C4-2B (cell line): ENCODE data around the gene NOS1.
"Not testable (repeated sequence)": the region's sequence is repeated elsewhere in the genome, so short reads cannot be mapped to it uniquely, and the experiment has no call there.

Experiments
- H3K27ac ChIP-seq: fragments of 450-650 bp; 2 replicates; pipeline ENCODE4 v1.5.1; 2017
- CTCF ChIP-seq: fragments of 450-650 bp; conservative IDR thresholded peaks from 2 replicates; pipeline ENCODE4 v1.5.1; 2017; ENCODE audit warnings: mild to moderate bottlenecking
- ZFX ChIP-seq: fragments of 450-650 bp; IDR thresholded peaks from 2 replicates; pipeline ENCODE4 v1.6.1; 2017

The NOS1 gene

DNA sequence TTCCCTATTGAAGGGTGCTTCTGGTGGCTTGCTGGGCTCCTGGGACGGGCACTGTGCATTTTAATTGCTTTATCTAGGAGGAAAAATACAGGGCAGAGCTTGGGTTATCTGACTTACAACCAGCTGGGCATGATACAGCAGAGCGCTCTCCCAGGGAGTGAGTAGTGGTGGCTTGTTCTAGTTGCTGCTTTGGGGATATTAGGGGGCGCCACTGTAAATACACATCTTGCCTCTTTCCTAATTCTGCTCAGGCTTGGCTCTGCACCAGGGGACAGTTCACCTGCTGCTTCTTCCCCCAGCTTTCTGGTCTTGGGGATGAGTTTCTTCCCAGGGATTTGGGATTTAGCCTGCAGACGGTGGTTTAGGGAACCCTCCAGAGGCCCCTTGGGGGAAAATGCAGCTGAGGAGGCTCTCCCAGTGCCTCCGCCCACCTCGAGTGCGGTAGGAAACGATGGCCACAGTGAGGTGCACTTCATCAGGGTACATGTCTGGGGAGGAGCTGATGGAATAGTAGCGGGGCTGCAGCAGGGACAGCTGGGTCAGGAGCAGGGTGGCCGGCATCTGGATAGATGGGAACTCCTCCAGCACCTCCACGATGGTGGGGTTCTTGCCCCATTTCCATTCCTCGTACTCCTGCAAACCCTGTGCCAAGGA, 134.3 kb downstream of the NOS1 start:
- no peak overlapping the region for H3K27ac ChIP-seq
- TF ChIP-seq CTCF (no peak), ZFX (no peak)

DNA sequence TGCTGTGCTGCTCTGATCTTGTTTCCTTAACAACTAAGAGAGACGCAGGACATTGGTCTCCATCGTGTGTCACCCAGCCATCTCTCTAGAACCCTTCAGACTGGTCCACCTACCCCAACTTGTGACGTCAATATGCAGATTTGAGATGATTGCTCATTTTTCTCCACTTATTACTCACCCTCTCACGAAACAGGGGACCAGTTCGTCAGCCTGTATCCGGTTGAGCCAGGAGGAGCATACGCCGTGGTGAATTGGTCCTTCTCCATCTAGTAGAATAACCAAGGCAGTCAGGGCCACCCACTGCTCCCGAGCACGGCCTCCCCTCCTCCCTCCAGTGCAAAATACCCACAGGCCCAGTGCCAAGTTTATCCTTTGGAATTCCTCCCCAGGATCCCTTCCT, 134.9 kb downstream of the NOS1 start:
- no peak overlapping the region for H3K27ac ChIP-seq
- no peak for TF ChIP-seq ZFX
- no peak for TF ChIP-seq CTCF

GRCh38 chr12:117225179-117225578, 136.2 kb downstream of the NOS1 start:
- TF ChIP-seq ZFX, result no peak
- no peak for TF ChIP-seq CTCF
- no peak overlapping the region for H3K27ac ChIP-seq

DNA sequence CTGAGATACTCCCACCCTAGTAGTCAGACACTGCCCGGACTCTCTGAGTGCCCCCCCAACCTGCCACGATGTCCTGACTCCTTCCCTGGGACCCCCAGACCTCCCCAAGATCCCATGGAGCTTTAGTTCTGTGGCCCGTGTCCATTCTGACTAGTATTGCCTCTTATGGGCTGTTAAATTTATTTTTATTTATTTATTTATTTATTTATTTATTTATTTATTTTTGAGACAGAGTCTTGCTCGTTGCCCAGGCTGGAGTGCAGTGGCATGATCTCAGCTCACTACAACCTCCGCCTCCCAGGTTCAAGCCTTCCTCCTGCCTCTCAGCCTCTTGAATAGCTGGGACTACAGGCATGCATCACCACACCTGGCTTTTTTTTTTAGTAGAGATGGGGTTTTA, 140.5 kb downstream of the NOS1 start:
- H3K27ac ChIP-seq, result not testable (repeated sequence)

DNA sequence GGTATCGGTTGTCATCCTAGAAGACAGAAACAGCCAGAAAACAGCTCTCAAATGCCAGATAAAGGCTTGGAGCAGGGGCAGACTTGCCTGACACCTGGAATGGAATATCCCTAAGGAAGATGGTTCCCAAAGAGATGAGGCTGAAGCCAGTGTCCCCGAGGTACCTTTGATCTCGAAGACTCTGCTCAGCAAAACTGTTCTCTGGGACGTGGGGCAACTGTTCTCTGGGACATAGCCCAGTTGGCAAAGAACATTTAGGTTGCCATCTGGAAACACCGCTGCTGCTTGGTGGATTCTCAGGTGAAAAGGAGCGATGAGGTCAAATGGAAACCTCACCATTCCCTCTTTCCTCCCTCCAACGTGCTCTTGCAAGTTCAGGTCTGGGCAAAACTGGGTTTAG, 143.3 kb downstream of the NOS1 start:
- no peak for TF ChIP-seq CTCF
- TF ChIP-seq ZFX, result no peak

DNA sequence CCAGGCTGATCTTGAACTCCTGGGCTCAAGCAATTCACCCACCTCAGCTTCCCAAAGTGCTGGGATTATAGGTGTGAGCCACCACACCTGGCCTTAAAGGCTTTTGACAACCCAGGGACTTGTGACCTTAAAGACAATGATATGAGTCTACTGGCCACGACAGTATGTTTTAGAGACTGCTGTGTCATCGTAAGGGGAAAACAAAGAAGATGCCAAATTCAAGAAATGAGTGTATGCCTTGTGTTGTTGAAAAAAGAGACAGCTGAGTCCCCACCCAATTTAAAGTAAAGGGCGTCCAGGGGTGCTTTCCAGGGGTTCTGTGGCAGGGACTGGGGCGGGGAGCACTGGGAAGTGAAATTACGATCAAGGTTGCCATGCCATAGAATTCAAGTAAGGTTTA, 144.7 kb downstream of the NOS1 start:
- TF ChIP-seq CTCF, result no peak
- H3K27ac ChIP-seq, result no peak overlapping the region

More for the DNA sequence above, 143.3 kb downstream of the NOS1 start:
- H3K27ac ChIP-seq, result no peak overlapping the region

- TF ChIP-seq ZFX (no peak), CTCF (no peak)
- no peak overlapping the region for H3K27ac ChIP-seq
Observed at GRCh38 chr12:117214797-117215196, 146.6 kb downstream of the NOS1 start.

GRCh38 chr12:117213295-117213808, 148.1 kb downstream of the NOS1 start:
- no peak for TF ChIP-seq ZFX
- no peak for TF ChIP-seq CTCF
- H3K27ac ChIP-seq, result no peak overlapping the region
